HG03457 (cell line): ENCODE results near the gene PTPRA.
"Not testable (repeated sequence)": the region's sequence is repeated elsewhere in the genome, so short reads cannot be mapped to it uniquely, and the experiment has no call there.

Experiments used
- ATAC-seq: cut with Tn5 transposase; IDR thresholded peaks from one replicate; pipeline ENCODE4 v1.9.1; 2021; ENCODE audit warnings: moderate number of reproducible peaks; ENCODE audit not compliant: unreplicated experiment

Gene PTPRA

DNA sequence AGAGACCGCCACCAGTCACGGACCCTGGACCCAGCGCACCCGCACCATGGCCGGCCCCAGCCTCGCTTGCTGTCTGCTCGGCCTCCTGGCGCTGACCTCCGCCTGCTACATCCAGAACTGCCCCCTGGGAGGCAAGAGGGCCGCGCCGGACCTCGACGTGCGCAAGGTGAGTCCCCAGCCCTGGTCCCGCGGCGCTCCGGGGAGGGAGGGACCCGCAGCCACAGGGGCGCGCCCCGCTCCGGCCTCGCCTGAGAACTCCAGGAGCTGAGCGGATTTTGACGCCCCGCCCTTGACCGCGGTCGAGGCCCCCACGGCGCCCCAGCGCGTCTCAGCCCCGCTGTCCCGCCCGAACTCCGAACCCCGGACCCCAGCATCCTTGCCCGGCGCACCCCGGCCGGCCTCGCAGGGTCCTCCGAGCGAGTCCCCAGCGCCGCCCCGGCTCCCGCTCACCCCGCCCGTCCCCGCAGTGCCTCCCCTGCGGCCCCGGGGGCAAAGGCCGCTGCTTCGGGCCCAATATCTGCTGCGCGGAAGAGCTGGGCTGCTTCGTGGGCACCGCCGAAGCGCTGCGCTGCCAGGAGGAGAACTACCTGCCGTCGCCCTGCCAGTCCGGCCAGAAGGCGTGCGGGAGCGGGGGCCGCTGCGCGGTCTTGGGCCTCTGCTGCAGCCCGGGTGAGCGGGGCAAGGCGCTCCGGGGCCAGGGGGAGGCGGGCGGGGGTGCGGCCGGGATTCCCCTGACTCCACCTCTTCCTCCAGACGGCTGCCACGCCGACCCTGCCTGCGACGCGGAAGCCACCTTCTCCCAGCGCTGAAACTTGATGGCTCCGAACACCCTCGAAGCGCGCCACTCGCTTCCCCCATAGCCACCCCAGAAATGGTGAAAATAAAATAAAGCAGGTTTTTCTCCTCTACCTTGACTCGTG lies 198.6 kb downstream of the PTPRA start, which contains the start of gene OXT:
OXT (plus strand) TSS at position 11 of the 920 bp plus-strand sequence; CDS start at position 47, 36 bp downstream.
- ATAC-seq, result no peak

DNA sequence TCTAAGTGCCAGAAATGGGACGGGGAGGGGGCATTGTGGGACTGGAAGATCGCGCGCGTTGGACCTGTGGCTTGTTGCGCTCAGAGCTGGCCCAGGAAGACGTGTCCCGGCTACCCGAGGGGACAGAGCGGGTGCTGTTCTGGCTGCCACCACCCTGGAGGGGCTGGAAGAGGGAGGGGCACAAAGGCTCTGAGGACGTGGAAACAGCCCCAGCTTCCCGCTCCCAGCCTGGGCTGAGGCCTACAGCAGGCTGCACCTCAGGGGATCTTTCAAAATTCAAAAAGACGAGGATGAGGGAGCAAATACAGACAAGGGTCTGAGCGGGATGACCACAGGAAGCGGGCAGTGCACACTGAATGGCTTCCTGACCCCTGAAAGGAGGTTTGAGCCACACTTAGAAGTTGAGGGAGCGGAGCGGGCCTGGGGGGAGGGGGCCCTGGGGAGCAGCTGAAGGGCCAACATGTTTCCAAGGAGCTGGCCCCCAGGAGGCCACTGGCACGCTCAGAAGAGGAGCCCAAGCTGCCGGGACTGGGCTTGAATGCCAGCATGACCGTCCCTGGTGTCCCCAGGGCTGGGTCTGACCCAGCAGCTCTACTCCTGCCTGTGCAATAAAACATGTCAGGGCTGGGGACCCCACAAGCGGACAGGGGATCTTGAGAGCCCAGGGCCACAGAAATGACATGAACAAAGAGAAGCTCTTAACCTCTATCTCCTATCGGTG lies 199.4 kb downstream of the PTPRA start:
- no peak for ATAC-seq

DNA sequence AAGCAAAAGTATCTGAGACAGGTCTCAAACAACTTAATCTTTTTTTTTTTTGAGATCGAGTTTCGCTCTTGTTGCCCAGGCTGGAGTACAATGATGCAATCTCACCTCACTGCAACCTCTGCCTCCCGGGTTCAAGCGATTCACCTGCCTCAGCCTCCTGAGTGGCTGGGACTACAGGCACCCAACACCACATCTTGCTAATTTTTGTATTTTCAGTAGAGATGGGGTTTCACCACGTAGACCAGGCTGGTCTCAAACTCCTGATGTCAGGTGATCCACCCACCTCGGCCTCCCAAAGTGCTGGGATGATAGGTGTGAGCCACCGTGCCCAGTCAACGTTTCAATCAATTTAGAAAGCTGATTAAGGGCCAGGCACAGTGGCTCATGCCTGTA lies 200.0 kb downstream of the PTPRA start:
- ATAC-seq, result not testable (repeated sequence)

- ATAC-seq, result no peak
Measured at GRCh38 chr20:3074812-3075211, 201.5 kb downstream of the PTPRA start.

DNA sequence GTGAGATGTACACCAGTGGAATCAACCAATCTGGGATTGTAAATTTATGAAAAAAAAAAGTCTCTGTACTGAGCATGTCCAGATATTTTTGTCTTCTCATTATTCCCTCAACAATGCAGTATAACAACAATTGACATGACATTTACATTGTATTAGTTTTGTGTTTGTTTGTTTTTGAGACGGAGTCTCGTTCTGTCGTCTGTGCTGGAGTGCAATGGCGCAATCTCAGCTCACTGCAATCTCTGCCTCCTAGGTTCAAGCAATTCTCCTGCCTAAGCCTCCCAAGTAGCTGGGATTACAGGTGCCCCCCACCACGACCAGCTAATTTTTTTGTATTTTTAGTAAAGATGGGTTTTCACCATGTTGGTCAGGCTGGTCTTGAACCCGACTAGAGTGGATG lies 202.0 kb downstream of the PTPRA start:
- not testable (repeated sequence) for ATAC-seq

DNA sequence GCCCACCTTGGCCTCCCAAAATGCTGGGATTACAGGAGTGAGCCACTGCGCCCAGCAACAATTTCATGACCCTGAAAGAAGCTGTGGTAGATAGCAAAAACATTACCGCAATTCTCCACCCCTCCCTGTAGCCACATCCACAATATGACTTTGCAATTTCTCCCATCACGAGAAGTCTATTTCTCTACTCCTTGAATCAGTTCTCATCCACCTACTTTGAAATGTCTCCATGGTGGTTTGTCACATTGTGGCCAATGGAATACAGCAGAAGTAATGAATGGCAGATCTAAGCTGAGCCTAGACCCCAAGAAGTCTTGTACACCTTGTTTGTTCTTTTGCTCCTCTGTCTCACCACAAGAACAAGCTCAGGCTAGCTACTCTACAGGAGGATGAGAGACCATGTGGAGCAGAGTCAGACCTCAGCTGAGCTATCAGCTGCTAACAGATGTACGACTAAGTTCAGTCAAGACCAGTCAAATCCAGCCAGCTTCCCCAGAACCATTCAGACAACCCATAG lies 204.4 kb downstream of the PTPRA start:
- no peak for ATAC-seq

- ATAC-seq, result no peak
Measured at GRCh38 chr20:3080939-3081388, 207.7 kb downstream of the PTPRA start.

DNA sequence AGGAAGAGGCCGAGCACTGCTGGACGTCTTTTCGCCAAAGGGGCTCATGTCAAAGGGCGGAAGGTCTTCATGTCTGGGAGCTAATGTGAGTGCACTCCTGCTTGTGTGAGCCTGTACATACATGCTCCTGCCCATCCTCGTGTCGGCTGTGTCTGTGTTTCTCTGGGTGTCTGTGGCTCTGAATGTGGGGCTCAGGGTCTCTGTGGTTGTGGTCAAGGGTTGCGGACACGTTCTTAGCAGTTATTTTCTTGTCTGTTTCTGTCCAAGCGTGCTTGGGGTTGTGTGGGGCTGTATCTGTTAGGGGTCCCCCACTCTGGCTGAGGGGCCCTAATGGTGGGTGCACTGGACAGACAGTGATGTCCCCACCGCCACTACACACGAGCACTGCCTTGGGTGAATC lies 208.4 kb downstream of the PTPRA start:
- ATAC-seq, result no peak

GRCh38 chr20:3082306-3082951 lies 209.1 kb downstream of the PTPRA start:
- ATAC-seq, result no peak

- no peak for ATAC-seq
Measured at GRCh38 chr20:3082955-3083952, 210.0 kb downstream of the PTPRA start.

GRCh38 chr20:3084283-3084985 lies 211.2 kb downstream of the PTPRA start, which contains the start of gene AVP:
TSS of gene AVP (minus strand) at chr20:3084724. CDS start at chr20:3084674, 50 bp downstream.
- no peak for ATAC-seq

GRCh38 chr20:3084986-3085360 lies 211.7 kb downstream of the PTPRA start:
- no peak for ATAC-seq

GRCh38 chr20:3085571-3086072 lies 212.3 kb downstream of the PTPRA start:
- ATAC-seq, result no peak

DNA sequence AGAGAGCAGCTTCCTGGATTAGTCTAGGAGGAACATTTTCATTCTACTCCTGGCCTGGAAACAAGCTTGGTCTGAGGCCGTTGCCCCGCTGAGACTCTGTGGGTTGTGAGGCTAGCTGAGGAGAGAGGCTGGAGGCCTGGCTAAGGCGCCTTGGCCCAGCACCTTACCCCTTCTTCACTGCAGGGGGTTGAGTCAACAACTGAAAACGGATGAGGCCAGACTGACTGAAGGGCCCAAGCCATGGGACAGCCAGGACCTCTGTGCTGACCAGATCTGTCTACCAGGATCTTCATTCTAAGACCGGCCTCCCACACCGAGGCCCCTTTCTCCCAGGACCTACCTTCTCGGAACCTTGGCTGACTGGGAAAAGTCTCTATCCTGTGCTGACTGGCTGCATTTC lies 214.8 kb downstream of the PTPRA start:
- ATAC-seq, result no peak
